K562 (cell line): Measurements from ENCODE around the gene OR6K3. TPM values are rescaled to one million over a fixed set of nuclear protein-coding genes. Genes with fewer than 3 reads are reported as not detected.
A peak's percentile ranks its signal among the peaks of the same experiment; 100 is the strongest.

Experiments used
- ATAC-seq: fragments of 200-7000 bp; cut with Tn5 transposase; 3 replicates; pipeline ENCODE4 v1.9.1; 2020; ENCODE audit warnings: moderate library complexity
- BruUV-seq: library from RNA; stranded (reverse); fragments of 400-500 nt; replicated peaks from 2 replicates; lab custom pipeline; 2021; lab: Mats Ljungman, UMichigan
- CTCF ChIA-PET: fragments of 300-600 bp; formaldehyde crosslinking; extraction: SDS; loops from one replicate; lab custom pipeline; 2021; ENCODE audit warnings: low intra/inter-chr PET ratio; lab: Yijun Ruan, JAX
- POLR2A ChIA-PET: fragments of 300-600, 350-650 bp; sonication (Branson Sonifier 250); formaldehyde crosslinking; extraction: SDS; loops from one replicate; lab custom pipeline; 2021; ENCODE audit warnings: antibody characterized with exemption, inconsistent platforms; lab: Yijun Ruan, JAX
- DNase-seq, 4 experiments: peaks; one replicate each; pipeline versions ENCODE4 v3.0.0 to v3.0.0-alpha.2; 2011 to 2018; ENCODE audit warnings: low spot score in 3 of 4, mixed read lengths in 3 of 4; ENCODE audit errors: extremely low read depth in 1 of 4
- FAIRE-seq: peaks from 2 replicates; lab custom pipeline; 2011; peaks lifted over from hg19 to GRCh38; lab: Jason Lieb, UNC
- H2AFZ ChIP-seq: 2 replicates; pipeline ENCODE4 v1.6.0; 2011; ENCODE audit warnings: low read depth, low read length, control low read depth, inconsistent platforms
- H3K27ac ChIP-seq: fragments of 200-600 bp; 3 replicates; pipeline ENCODE4 v1.8.0; 2011; ENCODE audit warnings: low read depth, mild to moderate bottlenecking, control low read depth, inconsistent platforms, low read length, moderate library complexity, mixed read lengths; ENCODE audit errors: extremely low read depth
- H3K27me3 ChIP-seq, 2 experiments: fragments of 300-600 bp in 1 of 2; 2 replicates in 1 of 2; 3 replicates in 1 of 2; pipeline versions ENCODE4 v1.6.0 to v1.8.0; 2011; ENCODE audit warnings: inconsistent platforms in 2 of 2, low read length in 2 of 2, mild to moderate bottlenecking in 1 of 2, mixed read lengths in 1 of 2, moderate library complexity in 1 of 2; ENCODE audit not compliant: control insufficient read depth in 2 of 2, insufficient read depth in 2 of 2
- H3K36me3 ChIP-seq: fragments of 300-600 bp; 3 replicates; pipeline ENCODE4 v1.8.0; 2011; ENCODE audit warnings: mild to moderate bottlenecking, low read length, inconsistent platforms; ENCODE audit not compliant: control insufficient read depth, insufficient read depth
- H3K4me1 ChIP-seq, 2 experiments: fragments of 200-600 bp in 1 of 2; replicated peaks in 1 of 2; 2 replicates in 1 of 2; 3 replicates in 1 of 2; pipeline versions ENCODE4 v1.5.1 to v1.8.0; 2011; ENCODE audit warnings: inconsistent platforms in 2 of 2, low read length in 2 of 2, mild to moderate bottlenecking in 1 of 2, mixed read lengths in 1 of 2, moderate library complexity in 1 of 2; ENCODE audit not compliant: control insufficient read depth in 2 of 2, insufficient read depth in 2 of 2
- H3K4me2 ChIP-seq: 2 replicates; pipeline ENCODE4 v1.6.1; 2011; ENCODE audit warnings: low read length, control low read depth, inconsistent platforms, mixed read lengths; ENCODE audit not compliant: insufficient read depth
- H3K4me3 ChIP-seq: fragments of 200-600 bp; sonication (generic), shearing (Covaris generic); 2 replicates; pipeline ENCODE4 v1.5.1; 2016; ENCODE audit warnings: control low read depth, inconsistent platforms
- H3K79me2 ChIP-seq: fragments of 200-600 bp; 3 replicates; pipeline ENCODE4 v1.8.0; 2011; ENCODE audit warnings: low read length, inconsistent platforms; ENCODE audit not compliant: control insufficient read depth, insufficient read depth
- H3K9ac ChIP-seq, 2 experiments: 2 replicates each; pipeline versions ENCODE4 v1.6.0 to v1.6.1; 2011; ENCODE audit warnings: low read depth in 2 of 2, low read length in 2 of 2, control low read depth in 1 of 2, inconsistent platforms in 1 of 2, mild to moderate bottlenecking in 1 of 2, mixed read lengths in 1 of 2; ENCODE audit not compliant: insufficient read depth in 1 of 2
- H3K9me1 ChIP-seq: one replicate; pipeline ENCODE4 v1.6.0; 2011; ENCODE audit warnings: inconsistent platforms, mild to moderate bottlenecking, low read length, moderate library complexity; ENCODE audit not compliant: control insufficient read depth, insufficient read depth
- H3K9me3 ChIP-seq: replicated peaks from 2 replicates; pipeline ENCODE4 v1.5.1; 2011; ENCODE audit warnings: low read depth, low read length, inconsistent platforms; ENCODE audit not compliant: control insufficient read depth, insufficient read depth
- H4K20me1 ChIP-seq: replicated peaks from 2 replicates; pipeline ENCODE4 v1.6.1; 2011; ENCODE audit warnings: low read length, inconsistent platforms, mixed read lengths; ENCODE audit not compliant: control insufficient read depth, insufficient read depth
- ARHGAP35 ChIP-seq: fragments of 450-650 bp; IDR thresholded peaks from 2 replicates; pipeline ENCODE4 v1.6.1; 2018; ENCODE audit not compliant: partially characterized antibody
- DMBX1 ChIP-seq: fragments of 250-450 bp; sonication (Bioruptor Pico); IDR thresholded peaks from 2 replicates; pipeline ENCODE4 v1.8.0; 2022; ENCODE audit warnings: inconsistent platforms, mild to moderate bottlenecking, moderate library complexity, borderline replicate concordance
- FOXM1 ChIP-seq, 2 experiments: fragments of 450-650 bp in 1 of 2; sonication (generic) in 1 of 2; formaldehyde crosslinking in 1 of 2; IDR thresholded peaks; 2 replicates each; pipeline versions ENCODE4 v1.6.1 to v1.9.0; 2017 to 2022; ENCODE audit warnings: low read depth in 2 of 2, mild to moderate bottlenecking in 2 of 2, missing genetic modification reagents in 1 of 2, moderate library complexity in 1 of 2
- HNRNPLL ChIP-seq: fragments of 200-400 bp; formaldehyde crosslinking; IDR thresholded peaks from 2 replicates; pipeline ENCODE4 v1.6.1; 2017; ENCODE audit warnings: low read length, low read depth, mild to moderate bottlenecking; ENCODE audit not compliant: poor library complexity, severe bottlenecking
- JUND ChIP-seq, 2 experiments: IDR thresholded peaks; 2 replicates in 1 of 2; 3 replicates in 1 of 2; pipeline ENCODE4 v1.6.1; 2011; ENCODE audit warnings: borderline replicate concordance in 2 of 2, low read depth in 2 of 2, low read length in 2 of 2, improper control_type of control experiment in 1 of 2, missing biosample characterization in 1 of 2, missing genetic modification characterization in 1 of 2, missing genetic modification reagents in 1 of 2
- KDM5B ChIP-seq: fragments of 200-600 bp; sonication (generic); IDR thresholded peaks from 2 replicates; pipeline ENCODE4 v1.6.1; 2012; ENCODE audit warnings: low read depth, mild to moderate bottlenecking, moderate library complexity, low read length, control low read depth, inconsistent platforms; ENCODE audit not compliant: insufficient replicate concordance
- MAFG ChIP-seq: fragments of 450-650 bp; conservative IDR thresholded peaks from 2 replicates; pipeline ENCODE4 v1.6.1; 2016; ENCODE audit warnings: missing genetic modification characterization, missing compliant biosample characterization
- POLR2A ChIP-seq: fragments of 450-650 bp; conservative IDR thresholded peaks from 2 replicates; pipeline ENCODE4 v1.6.1; 2016
- POLR2G ChIP-seq: fragments of 200-400 bp; formaldehyde crosslinking; IDR thresholded peaks from 2 replicates; pipeline ENCODE4 v1.6.1; 2017; ENCODE audit warnings: low read depth, mild to moderate bottlenecking, antibody characterized with exemption, low read length, moderate library complexity
- SMAD4 ChIP-seq: fragments of 250-450 bp; sonication (Bioruptor Pico); conservative IDR thresholded peaks from 2 replicates; pipeline ENCODE4 v1.8.0; 2021; ENCODE audit warnings: inconsistent platforms, mild to moderate bottlenecking, moderate library complexity
- TBP ChIP-seq: optimal IDR thresholded peaks from 2 replicates; pipeline ENCODE3; 2011; ENCODE audit warnings: low read depth, low read length, improper control_type of control experiment
- TEAD4 ChIP-seq, 2 experiments: sonication (generic) in 1 of 2; formaldehyde crosslinking in 1 of 2; IDR thresholded peaks; 2 replicates each; pipeline versions ENCODE4 v1.6.1 to v1.8.0; 2012 to 2022; ENCODE audit warnings: borderline replicate concordance in 1 of 2, inconsistent platforms in 1 of 2, low read length in 1 of 2, mild to moderate bottlenecking in 1 of 2, missing genetic modification reagents in 1 of 2
- ZNF274 ChIP-seq: IDR thresholded peaks from 2 replicates; pipeline ENCODE4 v1.6.1; 2011; ENCODE audit warnings: low read depth, mild to moderate bottlenecking, low read length, moderate library complexity, borderline replicate concordance
- ZNF76 ChIP-seq: fragments of 250-450 bp; sonication (Bioruptor Pico); IDR thresholded peaks from 2 replicates; pipeline ENCODE4 v1.4.0; 2020; ENCODE audit warnings: mild to moderate bottlenecking, moderate library complexity, borderline replicate concordance
- WGBS: fragments of 100-300 bp; shearing (Covaris generic); methylation state at CpG from one replicate; pipeline ENCODE4 v1.1.6; 2016; ENCODE audit warnings: low coverage, mixed read lengths; ENCODE audit not compliant: insufficient coverage; ENCODE audit errors: missing lambda C conversion rate; 5-methylcytosine and 5-hydroxymethylcytosine counted together
- in situ Hi-C: fragments of 300-500 bp; cut with MboI; formaldehyde crosslinking; loops from 4 replicates; pipeline ENCODE4 v1.15.0; 2018; ENCODE audit warnings: inconsistent platforms, mixed read lengths
- intact Hi-C: fragments of 100-400 bp; cut with micrococcal nuclease; formaldehyde crosslinking; loops from 2 replicates; pipeline ENCODE4 v1.14.2; 2022
- polyA plus RNA-seq, 8 experiments: library from polyadenylated mRNA; depleted of rRNA in 4 of 8; stranded (reverse) in 5 of 8; unstranded in 3 of 8; fragments of >200 nt; fragmentation: Nextera tagmentation in 2 of 8; fragmentation: Illumina TruSeq in 1 of 8; extraction: Ambion mirVana in 2 of 8; extraction: Trizol in 1 of 8; gene quantifications; 2 replicates each; pipeline versions ENCODE4 v1.2.1 to v1.2.3, GENCODE V29; 2011 to 2014; ENCODE audit warnings: inconsistent platforms in 1 of 8, missing spikeins in 1 of 8
- total RNA-seq, 7 experiments: library from RNA; depleted of rRNA in 6 of 7; stranded (reverse); fragments of >200 nt in 6 of 7; fragmentation: Illumina TruSeq in 2 of 7; extraction: Trizol in 2 of 7; gene quantifications; 2 replicates each; pipeline versions ENCODE4 v1.2.1 to v1.2.3, GENCODE V29; 2011 to 2021; ENCODE audit warnings: low replicate concordance in 1 of 7
- TF ChIP-seq, protein P1 (sequence below): sonication (generic); formaldehyde crosslinking; IDR thresholded peaks from 2 replicates; pipeline ENCODE4 v1.8.0; 2023; ENCODE audit warnings: mild to moderate bottlenecking, missing genetic modification reagents

Gene OR6K3
- total and polyA plus RNA-seq, 9 of the 15 experiments (the other 6 are each of a cell fraction or from before 2014, with no cell fraction given) = not detected

DNA sequence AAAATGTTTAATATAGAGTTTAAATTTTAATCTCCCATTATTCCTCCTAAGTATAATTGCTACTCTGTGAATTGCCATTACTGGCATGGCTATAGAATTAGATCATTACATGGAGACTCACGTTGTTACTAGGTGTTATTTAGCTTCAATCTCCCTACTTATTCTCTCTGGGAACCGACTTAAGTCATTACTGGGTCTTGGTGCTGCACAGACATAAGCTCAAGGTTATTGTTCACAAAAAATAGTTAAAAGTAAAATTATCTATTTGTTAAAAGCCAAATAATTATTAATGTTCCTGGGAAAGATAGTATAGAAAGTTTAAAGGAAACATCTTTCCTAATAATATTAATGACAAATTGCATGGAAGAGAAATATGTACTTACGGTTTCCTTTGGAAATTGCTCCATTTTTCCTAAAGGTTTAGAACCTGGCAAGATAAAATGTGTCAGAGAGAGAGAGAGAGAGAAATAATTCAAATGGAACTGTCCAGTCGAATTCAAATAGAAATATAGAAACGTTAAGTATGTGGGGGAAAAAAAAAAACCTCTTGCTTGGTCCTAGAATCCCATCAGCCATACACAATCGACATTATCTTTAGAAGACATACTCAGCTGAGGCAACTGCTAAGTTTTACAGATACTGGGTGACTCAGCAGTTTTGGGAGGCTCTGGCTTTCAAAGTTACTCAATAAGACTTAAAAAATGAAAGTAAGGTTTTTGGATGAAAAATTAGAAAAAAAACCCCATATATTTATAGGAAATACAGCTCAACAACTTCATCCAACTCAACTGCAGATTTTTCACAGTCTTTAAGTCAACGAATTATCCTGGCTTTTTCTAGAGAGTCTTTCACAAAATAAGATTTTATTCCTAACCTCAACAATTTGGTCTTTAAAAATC lies 34.2 kb downstream of the OR6K3 start, which contains the start of gene SPTA1:
Gene SPTA1, minus strand, starts transcription at position 605 of the 899 bp plus-strand sequence. Its CDS starts 198 bp downstream, at position 407.
- in situ Hi-C loops = no loop called here
- DNase-seq = peak; percentile 61 to 92 (median 70)
- peak; percentile 61 for FAIRE-seq
- H3K9me1 ChIP-seq = no peaks in the 10 kb centered on the region
- H2AFZ ChIP-seq = peak within 1 kb of the TSS; percentile 71
- ChIA-PET POLR2A (interaction anchor here (0.6 to 2.4 kb wide), 7 partner anchors 9 to 207 kb away, joined by 3 to 11 read pairs (median 3); no protein-coding TSS in a partner anchor), CTCF (no interaction called here)
- peak within 1 kb of the TSS; percentile 29 to 92; a peak in 3 of 4 replicates for H3K9ac ChIP-seq
- peak within 1 kb of the TSS; percentile 47 for H3K4me3 ChIP-seq
- H3K79me2 ChIP-seq = peaks cover 43% of the 10 kb centered on the region
- intact Hi-C loops = loop anchor here (5.0 to 10.0 kb wide), 3 partner anchors 116 to 308 kb away; no protein-coding TSS in a partner anchor
- peak within 1 kb of the TSS; percentile 84 for H3K4me2 ChIP-seq
- H3K27ac ChIP-seq = peak within 1 kb of the TSS; percentile 82
- no peaks in the 10 kb centered on the region for H3K9me3 ChIP-seq
- H3K36me3 ChIP-seq = peaks cover 35% of the 10 kb centered on the region
- peak; percentile 83 for ATAC-seq
- H4K20me1 ChIP-seq = no peaks in the 10 kb centered on the region
- 0% methylated on average over 7 of the region's 7 CpGs for WGBS
- H3K27me3 ChIP-seq = no peaks in the 10 kb centered on the region
- BruUV-seq = TSS peak; percentile 75
- peaks cover 0 to 18% of the 10 kb centered on the region in 2 experiments; a peak in 2 of 5 replicates for H3K4me1 ChIP-seq
- TF ChIP-seq MAFG (tag) (peak; percentile 100), HNRNPLL (no peak), TEAD4 (IDR thresholded peaks at IDR 0.05; ENCODE audit: low read length) (peak; percentile 87), TEAD4 (CRISPR knock-in tag; IDR thresholded peaks at IDR 0.05; ENCODE audit: borderline replicate concordance) (no peak), ZNF274 (no peak), SMAD4 (CRISPR knock-in tag) (peak; percentile 28; the same call in 1 of the 2 replicates), DMBX1 (CRISPR knock-in tag) (no peak), POLR2G (no peak), ARHGAP35 (no peak), FOXM1 (IDR thresholded peaks at IDR 0.05; ENCODE audit: low read depth) (peak; percentile 91), FOXM1 (CRISPR knock-in tag; IDR thresholded peaks at IDR 0.05; ENCODE audit: low read depth) (no peak), JUND (IDR thresholded peaks at IDR 0.05; ENCODE audit: borderline replicate concordance, low read depth, low read length) (peak; percentile 80), JUND (tag; IDR thresholded peaks at IDR 0.05; ENCODE audit: borderline replicate concordance, low read depth, low read length) (peak; percentile 64; the same call in 1 of the 3 replicates), POLR2A (peak; percentile 77), ZNF76 (no peak), KDM5B (no peak), TBP (peak; percentile 50)
- TF ChIP-seq, protein P1, sequence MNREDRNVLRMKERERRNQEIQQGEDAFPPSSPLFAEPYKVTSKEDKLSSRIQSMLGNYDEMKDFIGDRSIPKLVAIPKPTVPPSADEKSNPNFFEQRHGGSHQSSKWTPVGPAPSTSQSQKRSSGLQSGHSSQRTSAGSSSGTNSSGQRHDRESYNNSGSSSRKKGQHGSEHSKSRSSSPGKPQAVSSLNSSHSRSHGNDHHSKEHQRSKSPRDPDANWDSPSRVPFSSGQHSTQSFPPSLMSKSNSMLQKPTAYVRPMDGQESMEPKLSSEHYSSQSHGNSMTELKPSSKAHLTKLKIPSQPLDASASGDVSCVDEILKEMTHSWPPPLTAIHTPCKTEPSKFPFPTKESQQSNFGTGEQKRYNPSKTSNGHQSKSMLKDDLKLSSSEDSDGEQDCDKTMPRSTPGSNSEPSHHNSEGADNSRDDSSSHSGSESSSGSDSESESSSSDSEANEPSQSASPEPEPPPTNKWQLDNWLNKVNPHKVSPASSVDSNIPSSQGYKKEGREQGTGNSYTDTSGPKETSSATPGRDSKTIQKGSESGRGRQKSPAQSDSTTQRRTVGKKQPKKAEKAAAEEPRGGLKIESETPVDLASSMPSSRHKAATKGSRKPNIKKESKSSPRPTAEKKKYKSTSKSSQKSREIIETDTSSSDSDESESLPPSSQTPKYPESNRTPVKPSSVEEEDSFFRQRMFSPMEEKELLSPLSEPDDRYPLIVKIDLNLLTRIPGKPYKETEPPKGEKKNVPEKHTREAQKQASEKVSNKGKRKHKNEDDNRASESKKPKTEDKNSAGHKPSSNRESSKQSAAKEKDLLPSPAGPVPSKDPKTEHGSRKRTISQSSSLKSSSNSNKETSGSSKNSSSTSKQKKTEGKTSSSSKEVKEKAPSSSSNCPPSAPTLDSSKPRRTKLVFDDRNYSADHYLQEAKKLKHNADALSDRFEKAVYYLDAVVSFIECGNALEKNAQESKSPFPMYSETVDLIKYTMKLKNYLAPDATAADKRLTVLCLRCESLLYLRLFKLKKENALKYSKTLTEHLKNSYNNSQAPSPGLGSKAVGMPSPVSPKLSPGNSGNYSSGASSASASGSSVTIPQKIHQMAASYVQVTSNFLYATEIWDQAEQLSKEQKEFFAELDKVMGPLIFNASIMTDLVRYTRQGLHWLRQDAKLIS (CRISPR knock-in tag) = no peak
